K562 (cell line): Measurements from ENCODE around the gene SCLY. TPM values are rescaled to one million over a fixed set of nuclear protein-coding genes. Genes with fewer than 3 reads are reported as not detected.

Experiments used
- CBFA2T2 ChIP-seq: fragments of 450-650 bp; conservative IDR thresholded peaks from 2 replicates; pipeline ENCODE4 v1.6.1; 2017; ENCODE audit warnings: mild to moderate bottlenecking
- E2F4 ChIP-seq: sonication (generic); formaldehyde crosslinking; IDR thresholded peaks from 2 replicates; pipeline ENCODE4 v1.8.0; 2022; ENCODE audit warnings: mild to moderate bottlenecking, low read depth, missing genetic modification reagents
- GTF2A2 ChIP-seq: IDR thresholded peaks from 2 replicates; pipeline ENCODE4 v1.6.1; 2016; ENCODE audit warnings: mild to moderate bottlenecking, missing genetic modification characterization, missing compliant biosample characterization
- GTF2E2 ChIP-seq: fragments of 200-800 bp; sonication (Bioruptor generic); IDR thresholded peaks from 2 replicates; pipeline ENCODE4 v1.6.1; 2016; ENCODE audit warnings: missing genetic modification characterization, missing compliant biosample characterization
- NR2C1 ChIP-seq, 2 experiments: fragments of 450-650 bp; IDR thresholded peaks; 2 replicates each; pipeline ENCODE4 v1.6.1; 2017; ENCODE audit warnings: mild to moderate bottlenecking in 2 of 2, antibody characterized with exemption in 1 of 2, inconsistent platforms in 1 of 2, missing compliant biosample characterization in 1 of 2, missing genetic modification characterization in 1 of 2
- PKNOX1 ChIP-seq: fragments of 450-650 bp; IDR thresholded peaks from 2 replicates; pipeline ENCODE4 v1.6.1; 2016
- SAP30 ChIP-seq: fragments of 200-600 bp; sonication (generic); IDR thresholded peaks from 2 replicates; pipeline ENCODE4 v1.6.1; 2012; ENCODE audit warnings: borderline replicate concordance, low read depth, mild to moderate bottlenecking, moderate library complexity, low read length, control low read depth, inconsistent platforms; ENCODE audit not compliant: insufficient read depth, poor library complexity, severe bottlenecking
- SMARCB1 ChIP-seq: IDR thresholded peaks from 2 replicates; pipeline ENCODE4 v1.6.1; 2011; ENCODE audit warnings: improper control_type of control experiment, low read depth; ENCODE audit not compliant: insufficient read length
- ZHX1 ChIP-seq: fragments of 150-350 bp; conservative IDR thresholded peaks from 2 replicates; pipeline ENCODE4 v1.6.1; 2014; ENCODE audit warnings: low read length
- ZNF318 ChIP-seq, 2 experiments: fragments of 450-650 bp; IDR thresholded peaks; 2 replicates each; pipeline ENCODE4 v1.6.1; 2016; ENCODE audit warnings: mild to moderate bottlenecking in 2 of 2, borderline replicate concordance in 1 of 2, low read depth in 1 of 2, moderate library complexity in 1 of 2
- ZNF445 ChIP-seq: fragments of 250-450 bp; sonication (Bioruptor Pico); IDR thresholded peaks from 2 replicates; pipeline ENCODE4 v1.4.0; 2020; ENCODE audit warnings: low read depth, mild to moderate bottlenecking, moderate library complexity
- polyA plus RNA-seq, 8 experiments: library from polyadenylated mRNA; depleted of rRNA in 4 of 8; stranded (reverse) in 5 of 8; unstranded in 3 of 8; fragments of >200 nt; fragmentation: Nextera tagmentation in 2 of 8; fragmentation: Illumina TruSeq in 1 of 8; extraction: Ambion mirVana in 2 of 8; extraction: Trizol in 1 of 8; gene quantifications; 2 replicates each; pipeline versions ENCODE4 v1.2.1 to v1.2.3, GENCODE V29; 2011 to 2014; ENCODE audit warnings: inconsistent platforms in 1 of 8, missing spikeins in 1 of 8
- total RNA-seq, 7 experiments: library from RNA; depleted of rRNA in 6 of 7; stranded (reverse); fragments of >200 nt in 6 of 7; fragmentation: Illumina TruSeq in 2 of 7; extraction: Trizol in 2 of 7; gene quantifications; 2 replicates each; pipeline versions ENCODE4 v1.2.1 to v1.2.3, GENCODE V29; 2011 to 2021; ENCODE audit warnings: low replicate concordance in 1 of 7

SCLY gene
- total and polyA plus RNA-seq, 9 of the 15 experiments (the other 6 are each of a cell fraction or from before 2014, with no cell fraction given) = 2.6 to 32.2 (median 21.1) TPM

- no peak for TF ChIP-seq ZHX1
- TF ChIP-seq NR2C1 (IDR thresholded peaks at IDR 0.05) = peak; percentile 98
- peak; percentile 99 for TF ChIP-seq NR2C1 (tag; IDR thresholded peaks at IDR 0.05)
- TF ChIP-seq GTF2E2 (tag) = peak; percentile 87; the same call in 1 of the 2 replicates
- TF ChIP-seq SMARCB1 = no peak
- TF ChIP-seq ZNF445 = no peak
- TF ChIP-seq GTF2A2 (tag) = no peak; the same call in 1 of the 2 replicates
- peak; percentile 48; the same call in 1 of the 2 replicates for TF ChIP-seq CBFA2T2
- peak; percentile 49 for TF ChIP-seq SAP30
- no peak for TF ChIP-seq E2F4 (CRISPR knock-in tag)
- TF ChIP-seq ZNF318 (IDR thresholded peaks at IDR 0.05; ENCODE audit: borderline replicate concordance in 1 of 2, low read depth in 1 of 2) = no peak
- TF ChIP-seq PKNOX1 = peak; percentile 29; the same call in 1 of the 2 replicates
Observed at GRCh38 chr2:238060542-238061314, at the start of gene SCLY (continued).
